Measurements from ENCODE around the gene ASAP2. TPM values are rescaled to one million over a fixed set of nuclear protein-coding genes. Genes with fewer than 3 reads are reported as not detected.
A peak's percentile ranks its signal among the peaks of the same experiment; 100 is the strongest.

The ASAP2 gene
- polyA plus RNA-seq, 2 donors, result 4.0 to 5.3 TPM

DNA sequence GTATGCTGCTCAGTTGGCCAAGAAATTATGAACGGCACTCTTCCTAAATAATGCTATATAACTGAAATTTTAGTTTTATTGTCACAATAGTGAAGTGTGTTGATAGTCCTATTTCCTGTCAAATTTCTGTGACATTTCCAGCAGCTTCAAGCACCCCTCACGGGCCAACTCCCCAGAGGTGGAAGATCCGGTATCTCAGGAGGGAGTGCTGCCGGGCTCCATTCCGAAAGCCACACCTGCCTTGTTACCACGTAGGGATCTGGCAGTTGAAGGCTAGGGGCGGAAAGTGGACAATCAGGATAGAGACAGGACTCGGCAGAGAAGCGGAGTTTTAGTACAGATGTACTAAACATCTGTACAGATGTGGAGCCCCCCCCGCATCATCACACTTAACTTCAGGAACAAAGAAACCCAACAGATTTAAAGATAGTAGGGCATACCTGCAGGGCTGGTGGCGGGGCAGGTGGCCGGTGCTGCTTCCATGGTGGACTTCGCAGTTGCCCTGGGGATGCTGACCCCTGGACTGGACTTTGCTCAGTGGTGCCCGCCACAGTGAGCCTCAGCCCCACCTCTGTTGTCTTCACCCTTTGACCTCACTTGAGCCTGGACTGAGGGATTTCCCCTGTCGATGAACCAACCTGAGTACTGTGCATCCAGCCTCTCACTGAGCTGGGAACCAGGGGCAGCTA is 22.3 kb downstream of the ASAP2 start:
- Histone ChIP-seq H3K36me3 (ENCODE audit: control insufficient read depth in 2 of 2, insufficient read depth in 2 of 2, low read length in 1 of 2) (no peaks in the 10 kb centered on the region), H3K27me3 (ENCODE audit: control insufficient read depth in 1 of 2, insufficient read depth in 2 of 2, low read length in 2 of 2) (no peaks in the 10 kb centered on the region), H3K27ac (ENCODE audit: low read depth in 2 of 2, low read length in 1 of 2) (no peak overlapping the region), H3K4me1 (ENCODE audit: control insufficient read depth in 2 of 2, insufficient read depth in 2 of 2, low read length in 1 of 2) (peaks cover 4 to 11% of the 10 kb centered on the region in 2 donors), H3K9me3 (ENCODE audit: control insufficient read depth in 2 of 2, insufficient read depth in 1 of 2, low read depth in 1 of 2, low read length in 1 of 2) (no peaks in the 10 kb centered on the region), H3K4me3 (ENCODE audit: low read depth in 1 of 2, low read length in 2 of 2) (no peak overlapping the region)
- 90 to 92% methylated on average over 15 of the region's 15 CpGs for WGBS, 2 donors

GRCh38 chr2:9229470-9229820 is 22.8 kb downstream of the ASAP2 start:
- no peaks in the 10 kb centered on the region for H3K36me3 ChIP-seq (ENCODE audit: control insufficient read depth in 2 of 2, insufficient read depth in 2 of 2, low read length in 1 of 2)
- no peak overlapping the region for H3K27ac ChIP-seq (ENCODE audit: low read depth in 2 of 2, low read length in 1 of 2)
- H3K4me1 ChIP-seq (ENCODE audit: control insufficient read depth in 2 of 2, insufficient read depth in 2 of 2, low read length in 1 of 2), result peaks cover 7 to 11% of the 10 kb centered on the region in 2 donors
- 87 to 92% methylated on average over 6 of the region's 6 CpGs for WGBS, 2 donors
- H3K9me3 ChIP-seq (ENCODE audit: control insufficient read depth in 2 of 2, insufficient read depth in 1 of 2, low read depth in 1 of 2, low read length in 1 of 2), result no peaks in the 10 kb centered on the region
- no peaks in the 10 kb centered on the region for H3K27me3 ChIP-seq (ENCODE audit: control insufficient read depth in 1 of 2, insufficient read depth in 2 of 2, low read length in 2 of 2)
- H3K4me3 ChIP-seq (ENCODE audit: low read depth in 1 of 2, low read length in 2 of 2), result no peak overlapping the region

- no peak overlapping the region for H3K27ac ChIP-seq (ENCODE audit: low read depth in 2 of 2, low read length in 1 of 2)
- peaks cover 7 to 16% of the 10 kb centered on the region in 2 donors for H3K4me1 ChIP-seq (ENCODE audit: control insufficient read depth in 2 of 2, insufficient read depth in 2 of 2, low read length in 1 of 2)
- H3K36me3 ChIP-seq (ENCODE audit: control insufficient read depth in 2 of 2, insufficient read depth in 2 of 2, low read length in 1 of 2), result no peaks in the 10 kb centered on the region
- WGBS, 2 donors, result 63 to 66% methylated on average over 9 of the region's 9 CpGs
- no peak overlapping the region for H3K4me3 ChIP-seq (ENCODE audit: low read depth in 1 of 2, low read length in 2 of 2)
- H3K27me3 ChIP-seq (ENCODE audit: control insufficient read depth in 1 of 2, insufficient read depth in 2 of 2, low read length in 2 of 2), result no peaks in the 10 kb centered on the region
- H3K9me3 ChIP-seq (ENCODE audit: control insufficient read depth in 2 of 2, insufficient read depth in 1 of 2, low read depth in 1 of 2, low read length in 1 of 2), result no peaks in the 10 kb centered on the region
Measured at GRCh38 chr2:9230051-9230802, 23.6 kb downstream of the ASAP2 start.

GRCh38 chr2:9230881-9231280 is 24.3 kb downstream of the ASAP2 start:
- Histone ChIP-seq H3K36me3 (ENCODE audit: control insufficient read depth in 2 of 2, insufficient read depth in 2 of 2, low read length in 1 of 2) (no peaks in the 10 kb centered on the region), H3K9me3 (ENCODE audit: control insufficient read depth in 2 of 2, insufficient read depth in 1 of 2, low read depth in 1 of 2, low read length in 1 of 2) (no peaks in the 10 kb centered on the region), H3K4me1 (ENCODE audit: control insufficient read depth in 2 of 2, insufficient read depth in 2 of 2, low read length in 1 of 2) (peaks cover 7 to 22% of the 10 kb centered on the region in 2 donors), H3K4me3 (ENCODE audit: low read depth in 1 of 2, low read length in 2 of 2) (no peak overlapping the region), H3K27ac (ENCODE audit: low read depth in 2 of 2, low read length in 1 of 2) (no peak overlapping the region), H3K27me3 (ENCODE audit: control insufficient read depth in 1 of 2, insufficient read depth in 2 of 2, low read length in 2 of 2) (no peaks in the 10 kb centered on the region)
- WGBS, 2 donors, result 28 to 53% methylated on average over 4 of the region's 4 CpGs

DNA sequence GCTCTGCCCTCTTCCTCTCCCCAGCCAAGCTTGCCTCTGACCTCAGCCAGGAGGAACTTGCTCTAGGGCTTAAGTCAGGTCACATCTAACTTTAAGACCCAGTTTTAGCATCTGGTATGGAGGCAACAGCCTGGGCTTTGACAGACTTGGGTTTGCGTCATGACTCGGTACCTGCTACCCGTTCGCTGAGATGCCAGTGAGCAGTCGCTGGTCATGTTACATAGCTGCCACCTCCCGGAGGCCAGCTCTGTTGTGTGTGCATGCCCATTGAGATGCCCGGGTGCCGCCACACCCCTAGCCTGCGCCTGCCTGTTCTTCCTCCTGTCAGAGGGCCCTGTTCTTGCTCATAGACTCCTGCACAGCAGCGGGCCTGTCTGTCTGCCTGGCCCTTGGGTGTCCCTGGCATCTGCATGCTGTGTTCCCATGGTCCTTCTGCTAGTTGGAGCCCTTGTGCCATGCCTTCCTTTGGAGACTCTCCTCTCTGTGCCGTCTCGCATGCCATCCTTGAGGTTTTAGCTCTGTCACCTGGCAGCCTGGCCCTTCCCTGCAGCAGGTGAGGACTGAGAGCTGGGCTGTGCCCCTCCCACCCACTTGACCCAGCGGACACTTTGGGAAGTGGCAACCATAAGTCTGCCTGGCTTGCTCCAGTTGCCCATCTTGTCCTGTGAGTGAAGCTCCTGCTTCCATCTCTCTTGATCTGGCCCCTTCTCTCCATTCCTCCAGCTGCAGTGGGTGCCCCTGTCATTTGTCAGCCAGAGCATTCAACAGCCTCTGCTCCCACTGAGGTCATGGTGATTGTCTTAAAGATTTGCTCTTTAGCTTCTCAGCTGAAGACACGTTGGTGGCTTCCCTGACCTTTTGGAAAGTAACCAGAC is 24.9 kb downstream of the ASAP2 start:
- Histone ChIP-seq H3K9me3 (ENCODE audit: control insufficient read depth in 2 of 2, insufficient read depth in 1 of 2, low read depth in 1 of 2, low read length in 1 of 2) (no peaks in the 10 kb centered on the region), H3K4me3 (ENCODE audit: low read depth in 1 of 2, low read length in 2 of 2) (no peak overlapping the region), H3K27me3 (ENCODE audit: control insufficient read depth in 1 of 2, insufficient read depth in 2 of 2, low read length in 2 of 2) (no peaks in the 10 kb centered on the region), H3K4me1 (ENCODE audit: control insufficient read depth in 2 of 2, insufficient read depth in 2 of 2, low read length in 1 of 2) (peaks cover 7 to 22% of the 10 kb centered on the region in 2 donors), H3K27ac (ENCODE audit: low read depth in 2 of 2, low read length in 1 of 2) (no peak overlapping the region), H3K36me3 (ENCODE audit: control insufficient read depth in 2 of 2, insufficient read depth in 2 of 2, low read length in 1 of 2) (no peaks in the 10 kb centered on the region)
- WGBS, 2 donors, result 60 to 80% methylated on average over 14 of the region's 14 CpGs

DNA sequence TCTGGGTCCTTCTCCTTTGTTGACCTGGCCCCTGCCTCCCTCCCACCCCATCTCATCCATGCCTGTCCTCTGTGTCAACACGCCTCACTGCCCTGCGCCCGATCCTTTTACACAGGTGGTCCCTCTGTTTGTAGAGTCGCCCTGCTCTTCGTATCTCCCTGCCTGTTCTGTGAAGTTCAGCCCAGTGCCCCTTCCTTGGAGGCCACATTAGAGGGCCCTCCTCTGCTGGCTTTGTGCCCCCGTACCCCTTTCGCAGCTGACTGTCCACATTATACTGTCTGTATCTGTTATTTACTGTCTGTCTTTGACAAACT is 25.5 kb downstream of the ASAP2 start:
- H3K4me1 ChIP-seq (ENCODE audit: control insufficient read depth in 2 of 2, insufficient read depth in 2 of 2, low read length in 1 of 2), result peaks cover 7 to 24% of the 10 kb centered on the region in 2 donors
- H3K27ac ChIP-seq (ENCODE audit: low read depth in 2 of 2, low read length in 1 of 2), result no peak overlapping the region
- no peak overlapping the region for H3K4me3 ChIP-seq (ENCODE audit: low read depth in 1 of 2, low read length in 2 of 2)
- no peaks in the 10 kb centered on the region for H3K27me3 ChIP-seq (ENCODE audit: control insufficient read depth in 1 of 2, insufficient read depth in 2 of 2, low read length in 2 of 2)
- H3K9me3 ChIP-seq (ENCODE audit: control insufficient read depth in 2 of 2, insufficient read depth in 1 of 2, low read depth in 1 of 2, low read length in 1 of 2), result no peaks in the 10 kb centered on the region
- H3K36me3 ChIP-seq (ENCODE audit: control insufficient read depth in 2 of 2, insufficient read depth in 2 of 2, low read length in 1 of 2), result no peaks in the 10 kb centered on the region
- 86 to 95% methylated on average over 7 of the region's 7 CpGs for WGBS, 2 donors

DNA sequence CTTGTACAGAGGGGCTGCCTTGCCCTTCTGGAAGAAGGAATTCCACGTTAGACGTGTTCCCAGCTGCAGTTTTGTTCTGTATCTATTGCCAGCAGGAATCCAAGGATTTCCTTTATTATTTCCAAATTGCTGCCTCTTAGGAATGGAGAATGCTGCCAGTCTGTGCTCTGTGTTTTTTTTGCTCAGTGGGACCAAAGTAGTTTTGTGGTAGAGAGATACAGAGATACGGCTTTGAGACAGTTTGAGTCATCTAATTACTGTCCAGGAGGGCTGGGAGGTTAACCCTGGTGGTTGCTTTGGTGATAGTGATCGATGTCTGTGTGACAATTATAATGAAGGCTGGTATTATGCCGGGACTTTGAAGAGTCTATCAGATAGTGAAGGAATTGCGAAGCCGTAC is 26.3 kb downstream of the ASAP2 start:
- Histone ChIP-seq H3K9me3 (ENCODE audit: control insufficient read depth in 2 of 2, insufficient read depth in 1 of 2, low read depth in 1 of 2, low read length in 1 of 2) (no peaks in the 10 kb centered on the region), H3K36me3 (ENCODE audit: control insufficient read depth in 2 of 2, insufficient read depth in 2 of 2, low read length in 1 of 2) (no peaks in the 10 kb centered on the region), H3K27me3 (ENCODE audit: control insufficient read depth in 1 of 2, insufficient read depth in 2 of 2, low read length in 2 of 2) (no peaks in the 10 kb centered on the region), H3K4me1 (ENCODE audit: control insufficient read depth in 2 of 2, insufficient read depth in 2 of 2, low read length in 1 of 2) (peaks cover 7 to 24% of the 10 kb centered on the region in 2 donors), H3K27ac (ENCODE audit: low read depth in 2 of 2, low read length in 1 of 2) (no peak overlapping the region), H3K4me3 (ENCODE audit: low read depth in 1 of 2, low read length in 2 of 2) (no peak overlapping the region)
- WGBS, 2 donors, result 72 to 75% methylated on average over 7 of the region's 7 CpGs

DNA sequence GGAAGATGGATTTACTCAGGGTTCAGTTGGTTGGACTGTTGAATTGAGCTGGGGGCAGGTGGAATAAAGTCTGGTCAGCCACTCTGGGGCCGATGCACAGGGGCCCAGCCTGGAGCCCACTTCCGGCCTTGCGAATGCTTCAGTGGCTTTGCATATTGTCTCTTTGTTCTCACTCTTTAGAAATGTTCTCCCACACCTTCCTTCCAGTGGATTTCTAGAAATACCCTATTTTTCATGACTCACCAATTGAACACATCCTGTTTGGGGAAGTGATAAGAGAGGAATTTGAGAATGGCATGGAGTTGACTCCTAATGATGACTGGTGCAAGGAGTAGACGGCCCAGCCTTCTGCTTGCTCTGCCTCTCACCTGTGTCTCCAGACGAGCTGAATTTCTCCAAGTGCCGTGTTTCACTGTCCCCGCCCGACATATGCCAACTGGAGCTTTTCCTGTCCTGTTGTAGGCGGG is 28.1 kb downstream of the ASAP2 start:
- peak overlapping the region; percentile 32 to 72 for H3K27ac ChIP-seq (ENCODE audit: low read depth in 2 of 2, low read length in 1 of 2)
- 47 to 52% methylated on average over 9 of the region's 9 CpGs for WGBS, 2 donors
- peaks cover 7 to 26% of the 10 kb centered on the region in 2 donors for H3K4me1 ChIP-seq (ENCODE audit: control insufficient read depth in 2 of 2, insufficient read depth in 2 of 2, low read length in 1 of 2)
- H3K9me3 ChIP-seq (ENCODE audit: control insufficient read depth in 2 of 2, insufficient read depth in 1 of 2, low read depth in 1 of 2, low read length in 1 of 2), result no peaks in the 10 kb centered on the region
- H3K27me3 ChIP-seq (ENCODE audit: control insufficient read depth in 1 of 2, insufficient read depth in 2 of 2, low read length in 2 of 2), result no peaks in the 10 kb centered on the region
- no peaks in the 10 kb centered on the region for H3K36me3 ChIP-seq (ENCODE audit: control insufficient read depth in 2 of 2, insufficient read depth in 2 of 2, low read length in 1 of 2)
- no peak overlapping the region for H3K4me3 ChIP-seq (ENCODE audit: low read depth in 1 of 2, low read length in 2 of 2)

DNA sequence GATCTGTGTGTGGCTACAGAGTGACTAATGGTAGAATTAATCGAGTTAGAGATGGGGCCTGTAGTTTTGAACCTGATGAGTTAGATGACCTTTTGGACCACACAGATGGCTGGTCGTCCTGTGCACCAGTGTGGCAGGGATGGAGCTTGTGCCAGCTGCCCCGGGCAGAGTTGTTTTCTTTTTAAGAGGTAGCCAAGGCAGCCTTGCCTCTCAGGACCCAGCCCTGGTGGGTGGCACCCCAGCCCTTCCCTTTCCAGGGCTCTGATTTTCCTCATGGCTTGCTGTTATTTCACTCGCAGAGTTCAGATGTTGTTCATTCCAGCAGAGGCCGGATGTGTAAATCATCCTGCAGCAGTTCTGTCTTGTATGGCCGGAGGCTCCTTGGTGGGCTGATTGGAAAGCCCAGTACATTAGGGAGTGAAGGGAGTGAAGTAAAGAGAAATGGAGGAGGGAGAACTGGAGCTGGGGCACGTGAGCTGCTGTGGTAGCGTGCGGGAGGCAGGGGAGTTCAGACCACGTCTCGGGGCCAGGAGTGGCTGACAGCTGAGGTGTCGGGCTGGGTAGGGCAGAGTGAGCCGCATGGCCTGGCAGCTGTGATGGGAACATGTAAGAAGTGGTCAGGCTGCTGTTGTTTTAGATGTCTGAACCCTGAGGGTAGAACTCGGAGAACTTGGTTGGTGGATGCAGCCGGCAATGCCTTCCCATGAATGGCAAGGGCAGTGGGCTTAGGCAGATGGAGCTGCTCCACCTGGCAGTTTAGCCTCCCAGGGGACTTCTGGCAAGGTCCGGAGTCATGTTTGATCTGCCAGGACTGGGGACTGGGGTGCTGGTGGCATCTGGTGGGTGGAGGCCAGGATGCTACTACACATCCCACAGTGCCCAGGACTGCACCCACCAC is 28.8 kb downstream of the ASAP2 start:
- H3K9me3 ChIP-seq (ENCODE audit: control insufficient read depth in 2 of 2, insufficient read depth in 1 of 2, low read depth in 1 of 2, low read length in 1 of 2), result no peaks in the 10 kb centered on the region
- H3K27ac ChIP-seq (ENCODE audit: low read depth in 2 of 2, low read length in 1 of 2), result peak overlapping the region; percentile 32 to 72
- H3K4me3 ChIP-seq (ENCODE audit: low read depth in 1 of 2, low read length in 2 of 2), result no peak overlapping the region
- WGBS, 2 donors, result 48 to 68% methylated on average over 16 of the region's 16 CpGs
- H3K4me1 ChIP-seq (ENCODE audit: control insufficient read depth in 2 of 2, insufficient read depth in 2 of 2, low read length in 1 of 2), result peaks cover 7 to 26% of the 10 kb centered on the region in 2 donors
- no peaks in the 10 kb centered on the region for H3K36me3 ChIP-seq (ENCODE audit: control insufficient read depth in 2 of 2, insufficient read depth in 2 of 2, low read length in 1 of 2)
- no peaks in the 10 kb centered on the region for H3K27me3 ChIP-seq (ENCODE audit: control insufficient read depth in 1 of 2, insufficient read depth in 2 of 2, low read length in 2 of 2)
